HG02588 (cell line): ENCODE measurements around the gene IP6K1.

Experiments used
- ATAC-seq: cut with Tn5 transposase; IDR thresholded peaks from one replicate; pipeline ENCODE4 v1.9.1; 2021; ENCODE audit warnings: mild to moderate bottlenecking, moderate library complexity; ENCODE audit not compliant: unreplicated experiment

The IP6K1 gene

GRCh38 chr3:49725906-49726681 is 60.2 kb downstream of the IP6K1 start:
- ATAC-seq = no peak

GRCh38 chr3:49724586-49724985 is 61.8 kb downstream of the IP6K1 start:
- no peak for ATAC-seq

- ATAC-seq = peak; percentile 80
Observed at GRCh38 chr3:49723628-49724551, 62.5 kb downstream of the IP6K1 start, which contains the start of gene GMPPB. TSS of gene GMPPB (minus strand) at chr3:49723951. CDS start at chr3:49723726, 225 bp downstream.

GRCh38 chr3:49723296-49723627 is 63.1 kb downstream of the IP6K1 start:
- no peak for ATAC-seq

GRCh38 chr3:49722896-49723295 is 63.4 kb downstream of the IP6K1 start:
- ATAC-seq = no peak

GRCh38 chr3:49721896-49722781 is 64.2 kb downstream of the IP6K1 start:
- no peak for ATAC-seq

GRCh38 chr3:49721596-49721895 is 64.8 kb downstream of the IP6K1 start:
- no peak for ATAC-seq

GRCh38 chr3:49720855-49721595 is 65.3 kb downstream of the IP6K1 start:
- no peak for ATAC-seq

GRCh38 chr3:49719214-49719884 is 67.0 kb downstream of the IP6K1 start, which contains the start of gene AMIGO3:
TSS of gene AMIGO3 (minus strand) at chr3:49719684. CDS start at chr3:49719465, 219 bp downstream.
- ATAC-seq = peak; percentile 43

- no peak for ATAC-seq
Observed at GRCh38 chr3:49718858-49719213, 67.5 kb downstream of the IP6K1 start.

GRCh38 chr3:49717959-49718857 is 68.1 kb downstream of the IP6K1 start:
- ATAC-seq = no peak

- ATAC-seq = no peak
Observed at GRCh38 chr3:49717211-49717958, 69.0 kb downstream of the IP6K1 start.

GRCh38 chr3:49716691-49717210 is 69.6 kb downstream of the IP6K1 start:
- ATAC-seq = no peak

GRCh38 chr3:49716169-49716568 is 70.2 kb downstream of the IP6K1 start:
- no peak for ATAC-seq

GRCh38 chr3:49715611-49716121 is 70.7 kb downstream of the IP6K1 start:
- ATAC-seq = no peak

GRCh38 chr3:49714728-49715550 is 71.4 kb downstream of the IP6K1 start:
- no peak for ATAC-seq
